Tibial artery (tissue), 4 donors: ENCODE results near the gene HERC4.

ENCODE experiments used
- DNase-seq, 2 donors: peaks; one replicate each; pipeline ENCODE4 v3.0.0-alpha.2; 2019
- H3K27ac ChIP-seq, 2 donors: fragments of 200-600 bp; sonication (generic) in 1 of 2; 1 replicate in 1 of 2; 2 replicates in 1 of 2; pipeline ENCODE4 v1.5.1; 2018 to 2019; ENCODE audit warnings: mild to moderate bottlenecking in 1 of 2
- H3K27me3 ChIP-seq, 2 donors: fragments of 200-600 bp; sonication (generic) in 1 of 2; one replicate each; pipeline versions ENCODE4 v1.5.1 to v1.6.0; 2016 to 2019
- H3K36me3 ChIP-seq, 3 donors: fragments of 200-600 bp; sonication (generic) in 2 of 3; one replicate each; pipeline ENCODE4 v1.5.1; 2016 to 2019; ENCODE audit warnings: mild to moderate bottlenecking in 2 of 3
- H3K4me1 ChIP-seq, 4 donors: fragments of 200-600 bp; sonication (generic) in 2 of 4; 1 replicate in 3 of 4; 2 replicates in 1 of 4; pipeline ENCODE4 v1.5.1; 2016 to 2019
- H3K4me3 ChIP-seq, 2 donors: fragments of 200-600 bp; sonication (generic) in 1 of 2; 1 replicate in 1 of 2; 2 replicates in 1 of 2; pipeline ENCODE4 v1.5.1; 2018 to 2019; ENCODE audit warnings: mild to moderate bottlenecking in 2 of 2
- H3K9me3 ChIP-seq, 3 donors: fragments of 200-600 bp; sonication (generic) in 1 of 3; one replicate each; pipeline ENCODE4 v1.5.1; 2016 to 2019
- CTCF ChIP-seq, 2 experiments: fragments of 200-600 bp in 1 of 2; fragments of 450-650 bp in 1 of 2; IDR thresholded peaks; one replicate each; pipeline ENCODE4 v1.5.1; 2017 to 2019; ENCODE audit warnings: antibody characterized with exemption in 2 of 2, mild to moderate bottlenecking in 1 of 2, moderate library complexity in 1 of 2
- intact Hi-C: fragments of 100-400 bp; cut with DNase I; formaldehyde crosslinking; loops from one replicate; pipeline ENCODE4 v1.15.0; 2023; ENCODE audit warnings: low total_unique reads

HERC4 gene

DNA sequence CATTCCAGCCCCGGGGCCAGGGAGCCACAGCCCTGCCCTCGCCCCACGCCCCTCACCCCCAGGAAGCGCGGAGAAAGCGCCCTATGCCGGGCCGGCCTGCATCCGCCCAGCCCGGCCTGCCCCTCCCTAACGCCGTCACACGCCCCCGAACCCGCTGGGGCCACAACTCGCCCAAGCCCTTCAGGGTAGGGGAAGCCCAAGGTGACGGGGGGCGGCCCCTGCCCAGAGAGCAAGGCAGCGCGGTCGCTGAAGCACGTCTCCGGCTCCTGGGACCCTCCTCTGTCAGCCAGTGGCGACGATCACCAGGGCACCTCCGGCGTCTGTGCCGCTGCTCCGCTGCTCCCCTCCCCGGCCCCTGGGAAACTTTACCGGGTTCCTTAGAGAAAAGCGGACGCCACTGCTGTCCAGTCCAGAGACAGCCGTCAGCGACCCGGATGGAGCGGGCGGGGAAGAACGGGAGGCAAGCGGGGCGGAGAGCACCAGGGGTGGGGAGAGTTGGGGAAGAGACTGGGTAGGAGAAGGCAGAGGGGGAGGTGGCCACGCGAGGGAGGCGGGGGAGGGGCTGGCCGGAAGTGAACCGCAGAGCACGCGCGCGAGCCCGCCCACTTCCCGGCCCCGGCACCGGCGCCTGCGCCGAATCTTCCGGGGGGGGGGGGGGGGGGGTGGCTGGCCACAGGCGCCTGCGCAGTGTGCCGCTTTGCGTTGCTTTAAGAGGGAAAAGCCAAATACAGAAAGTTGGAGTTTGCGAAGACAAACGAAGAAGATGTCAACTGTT lies at the start of gene HERC4:
Gene HERC4 (minus strand): TSS at position 509 of the 775 bp plus-strand sequence. CDS start 2,175 bp downstream, outside the sequence.
- Histone ChIP-seq H3K27ac (peak within 1 kb of the TSS; percentile 94 to 99), H3K4me1 (peaks cover 0 to 42% (median 15%) of the 10 kb centered on the region in 4 donors), H3K9me3 (no peaks in the 10 kb centered on the region), H3K27me3 (no peaks in the 10 kb centered on the region), H3K4me3 (peak within 1 kb of the TSS; percentile 72 to 99), H3K36me3 (peaks cover 0 to 5% (median 0%) of the 10 kb centered on the region in 3 donors)
- TF ChIP-seq CTCF (IDR thresholded peaks at IDR 0.05) = no peak
- intact Hi-C loops = loop anchor here (10.0 kb wide), 2 partner anchors 190 to 260 kb away; partner anchors contain the start of genes HNRNPH3, PBLD and SIRT1
- peak; percentile 95 to 98 for DNase-seq

GRCh38 chr10:68124718-68125117 lies 49.6 kb upstream of the HERC4 start:
- Histone ChIP-seq H3K9me3 (no peaks in the 10 kb centered on the region), H3K36me3 (no peaks in the 10 kb centered on the region), H3K27me3 (no peaks in the 10 kb centered on the region), H3K27ac (no peak overlapping the region), H3K4me1 (no peaks in the 10 kb centered on the region), H3K4me3 (no peak overlapping the region)
- no peak for TF ChIP-seq CTCF (IDR thresholded peaks at IDR 0.05)
- intact Hi-C loops = no loop called here
- DNase-seq = no peak

DNA sequence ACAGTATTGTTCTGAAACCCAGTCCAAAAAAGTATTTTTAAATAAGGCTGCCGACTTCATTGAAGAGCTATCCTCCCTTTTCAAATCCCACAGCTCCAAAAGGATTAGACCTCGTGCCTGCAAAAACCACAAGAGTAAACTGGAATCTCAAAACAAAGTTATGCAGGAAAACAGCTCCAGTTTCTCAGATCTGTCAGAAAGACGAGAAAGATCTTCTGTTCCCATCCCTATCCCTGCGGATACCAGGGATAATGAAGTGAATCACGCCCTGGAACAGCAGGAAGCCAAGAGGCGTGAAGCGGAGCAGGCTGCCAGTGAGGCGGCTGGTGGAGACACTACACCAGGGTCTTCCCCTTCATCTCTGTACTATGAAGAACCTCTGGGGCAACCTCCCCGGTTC lies 46.8 kb upstream of the HERC4 start:
- TF ChIP-seq CTCF (IDR thresholded peaks at IDR 0.05) = no peak
- H3K4me3 ChIP-seq = no peak overlapping the region
- no peaks in the 10 kb centered on the region for H3K4me1 ChIP-seq
- peak in 1 of 2 donors; percentile 29 for DNase-seq
- intact Hi-C loops = no loop called here
- H3K36me3 ChIP-seq = no peaks in the 10 kb centered on the region
- no peaks in the 10 kb centered on the region for H3K9me3 ChIP-seq
- no peaks in the 10 kb centered on the region for H3K27me3 ChIP-seq
- no peak overlapping the region for H3K27ac ChIP-seq

GRCh38 chr10:68121020-68121743 lies 46.1 kb upstream of the HERC4 start:
- no peak for TF ChIP-seq CTCF (IDR thresholded peaks at IDR 0.05)
- intact Hi-C loops = no loop called here
- Histone ChIP-seq H3K27ac (no peak overlapping the region), H3K27me3 (no peaks in the 10 kb centered on the region), H3K4me1 (no peaks in the 10 kb centered on the region), H3K4me3 (no peak overlapping the region), H3K36me3 (no peaks in the 10 kb centered on the region), H3K9me3 (no peaks in the 10 kb centered on the region)
- DNase-seq = no peak

- DNase-seq = no peak
- no peaks in the 10 kb centered on the region for H3K9me3 ChIP-seq
- no peak for TF ChIP-seq CTCF (IDR thresholded peaks at IDR 0.05)
- H3K4me1 ChIP-seq = no peaks in the 10 kb centered on the region
- H3K4me3 ChIP-seq = no peak overlapping the region
- H3K36me3 ChIP-seq = no peaks in the 10 kb centered on the region
- H3K27ac ChIP-seq = no peak overlapping the region
- H3K27me3 ChIP-seq = no peaks in the 10 kb centered on the region
- intact Hi-C loops = no loop called here
Observed at GRCh38 chr10:68118657-68119056, 43.6 kb upstream of the HERC4 start.
